SK-N-SH treated with all-trans-retinoic acid at 6 μM for 48 hours (cell line): Measurements from ENCODE around the gene PMM2.
"Not testable (repeated sequence)": the region's sequence is repeated elsewhere in the genome, so short reads cannot be mapped to it uniquely, and the experiment has no call there.

Source experiments
- ATAC-seq: fragments of 200-7000 bp; cut with Tn5 transposase; 3 replicates; pipeline ENCODE4 v1.9.1; 2020; ENCODE audit warnings: mild to moderate bottlenecking, moderate library complexity
- ARNTL ChIP-seq: fragments of 450-650 bp; formaldehyde crosslinking; IDR thresholded peaks from 2 replicates; pipeline ENCODE4 v1.5.0; 2020; ENCODE audit warnings: low read depth, mild to moderate bottlenecking, moderate library complexity, borderline replicate concordance
- BACH2 ChIP-seq: fragments of 250-450 bp; sonication (Bioruptor Pico); IDR thresholded peaks from 2 replicates; pipeline ENCODE4 v1.9.0; 2021; ENCODE audit warnings: mild to moderate bottlenecking, borderline replicate concordance
- CSDC2 ChIP-seq: fragments of 250-450 bp; sonication (Bioruptor Pico); IDR thresholded peaks from 2 replicates; pipeline ENCODE4 v1.5.0; 2020; ENCODE audit warnings: mild to moderate bottlenecking, moderate library complexity
- GLIS3 ChIP-seq: fragments of 250-450 bp; sonication (Bioruptor Pico); IDR thresholded peaks from 2 replicates; pipeline ENCODE4 v1.5.0; 2020; ENCODE audit warnings: mild to moderate bottlenecking, moderate library complexity
- ISL1 ChIP-seq: fragments of 250-450 bp; sonication (Bioruptor Pico); IDR thresholded peaks from 2 replicates; pipeline ENCODE4 v2.1.2; 2022; ENCODE audit warnings: mild to moderate bottlenecking, moderate library complexity
- OSR1 ChIP-seq: fragments of 250-450 bp; sonication (Bioruptor Pico); IDR thresholded peaks from 2 replicates; pipeline ENCODE4 v1.8.0; 2022; ENCODE audit warnings: moderate library complexity, mild to moderate bottlenecking, inconsistent platforms
- PPARA ChIP-seq: fragments of 250-450 bp; sonication (Bioruptor Pico); IDR thresholded peaks from 2 replicates; pipeline ENCODE4 v1.5.0; 2020; ENCODE audit warnings: mild to moderate bottlenecking, borderline replicate concordance
- RARB ChIP-seq: fragments of 250-450 bp; sonication (Bioruptor Pico); IDR thresholded peaks from 2 replicates; pipeline ENCODE4 v1.8.0; 2021; ENCODE audit warnings: mild to moderate bottlenecking, moderate library complexity
- SNAI2 ChIP-seq: fragments of 250-450 bp; sonication (Bioruptor Pico); IDR thresholded peaks from 2 replicates; pipeline ENCODE4 v1.5.0; 2020; ENCODE audit warnings: mild to moderate bottlenecking, moderate library complexity
- TCF4 ChIP-seq: fragments of 250-450 bp; sonication (Bioruptor Pico); IDR thresholded peaks from 2 replicates; pipeline ENCODE4 v1.8.0; 2021; ENCODE audit warnings: mild to moderate bottlenecking, moderate library complexity, borderline replicate concordance
- TOX ChIP-seq: fragments of 250-450 bp; sonication (Bioruptor Pico); IDR thresholded peaks from 2 replicates; pipeline ENCODE4 v1.8.0; 2021; ENCODE audit warnings: mild to moderate bottlenecking, moderate library complexity, borderline replicate concordance
- ZC3H10 ChIP-seq: fragments of 250-450 bp; sonication (Bioruptor Pico); IDR thresholded peaks from 2 replicates; pipeline ENCODE4 v1.5.1; 2021; ENCODE audit warnings: mild to moderate bottlenecking, moderate library complexity
- ZFP3 ChIP-seq: fragments of 250-450 bp; sonication (Bioruptor Pico); IDR thresholded peaks from 2 replicates; pipeline ENCODE4 v1.5.0; 2020; ENCODE audit warnings: mild to moderate bottlenecking, moderate library complexity
- ZFP30 ChIP-seq: fragments of 450-650 bp; formaldehyde crosslinking; IDR thresholded peaks from 2 replicates; pipeline ENCODE4 v1.5.0; 2022; ENCODE audit warnings: mild to moderate bottlenecking, moderate library complexity
- ZNF565 ChIP-seq: fragments of 450-650 bp; formaldehyde crosslinking; conservative IDR thresholded peaks from 2 replicates; pipeline ENCODE4 v1.5.0; 2020; ENCODE audit warnings: low read depth, mild to moderate bottlenecking, moderate library complexity
- ZNF8 ChIP-seq: fragments of 450-650 bp; formaldehyde crosslinking; IDR thresholded peaks from 2 replicates; pipeline ENCODE4 v1.5.0; 2020; ENCODE audit warnings: mild to moderate bottlenecking, moderate library complexity
- TF ChIP-seq, protein P1 (sequence below): fragments of 250-450 bp; sonication (Bioruptor Pico); IDR thresholded peaks from 2 replicates; pipeline ENCODE4 v1.5.1; 2021; ENCODE audit warnings: mild to moderate bottlenecking, moderate library complexity
- TF ChIP-seq, protein P2 (sequence below): fragments of 250-450 bp; sonication (Bioruptor Pico); IDR thresholded peaks from 2 replicates; pipeline ENCODE4 v1.8.0; 2020; ENCODE audit warnings: mild to moderate bottlenecking, moderate library complexity, borderline replicate concordance
- TF ChIP-seq, protein P3 (sequence below): fragments of 250-450 bp; sonication (Bioruptor Pico); IDR thresholded peaks from 2 replicates; pipeline ENCODE4 v1.5.1; 2020; ENCODE audit warnings: low read depth, mild to moderate bottlenecking, moderate library complexity
- TF ChIP-seq, protein P4 (sequence below): fragments of 250-450 bp; sonication (Bioruptor Pico); IDR thresholded peaks from 2 replicates; pipeline ENCODE4 v1.5.0; 2020; ENCODE audit warnings: mild to moderate bottlenecking, moderate library complexity
- TF ChIP-seq, protein P5 (sequence below): fragments of 250-450 bp; sonication (Bioruptor Pico); IDR thresholded peaks from 2 replicates; pipeline ENCODE4 v1.8.0; 2021; ENCODE audit warnings: low read depth, mild to moderate bottlenecking, moderate library complexity, borderline replicate concordance

The PMM2 gene

DNA sequence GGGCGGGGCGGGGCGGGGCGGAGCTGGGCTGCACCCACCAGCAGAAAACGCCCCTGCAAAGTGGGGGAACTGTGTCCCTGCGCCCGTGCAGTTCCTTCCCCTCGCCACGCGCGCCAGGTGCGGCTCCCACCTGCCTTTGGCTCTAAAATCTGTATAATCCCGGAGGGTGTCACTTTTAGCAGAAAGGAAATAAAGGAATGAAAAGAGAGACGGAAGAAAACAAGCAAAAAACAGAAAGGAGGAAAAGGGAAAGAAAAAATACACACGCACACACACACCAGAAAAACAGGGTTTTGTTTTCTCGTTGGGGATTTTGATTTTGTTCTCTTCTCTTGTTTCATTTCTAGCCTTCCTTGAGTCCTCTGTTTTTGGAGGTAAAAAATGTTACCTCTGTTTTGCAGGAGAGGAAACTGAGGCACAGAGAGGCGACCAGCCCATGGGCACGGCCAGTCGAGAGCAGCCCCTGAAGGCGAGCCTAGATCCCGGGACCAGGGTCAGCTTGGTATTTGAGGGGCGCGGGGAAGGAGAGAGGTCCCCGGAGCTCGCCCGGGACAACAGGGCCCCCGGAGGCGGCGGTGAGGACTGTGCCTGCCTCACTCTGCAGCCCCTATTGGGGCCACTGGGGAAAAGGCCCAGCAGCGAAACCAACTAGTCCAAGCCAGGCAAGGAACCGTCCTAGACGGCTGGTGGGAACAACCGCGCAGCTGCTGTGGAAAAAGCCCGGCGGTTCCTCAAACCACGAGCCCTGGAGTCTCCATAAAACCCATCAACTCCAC is 71.8 kb downstream of the PMM2 start:
- ATAC-seq: no peak
- TF ChIP-seq TCF4: no peak
- TF ChIP-seq TOX (CRISPR knock-in tag): no peak
- TF ChIP-seq, protein P1, sequence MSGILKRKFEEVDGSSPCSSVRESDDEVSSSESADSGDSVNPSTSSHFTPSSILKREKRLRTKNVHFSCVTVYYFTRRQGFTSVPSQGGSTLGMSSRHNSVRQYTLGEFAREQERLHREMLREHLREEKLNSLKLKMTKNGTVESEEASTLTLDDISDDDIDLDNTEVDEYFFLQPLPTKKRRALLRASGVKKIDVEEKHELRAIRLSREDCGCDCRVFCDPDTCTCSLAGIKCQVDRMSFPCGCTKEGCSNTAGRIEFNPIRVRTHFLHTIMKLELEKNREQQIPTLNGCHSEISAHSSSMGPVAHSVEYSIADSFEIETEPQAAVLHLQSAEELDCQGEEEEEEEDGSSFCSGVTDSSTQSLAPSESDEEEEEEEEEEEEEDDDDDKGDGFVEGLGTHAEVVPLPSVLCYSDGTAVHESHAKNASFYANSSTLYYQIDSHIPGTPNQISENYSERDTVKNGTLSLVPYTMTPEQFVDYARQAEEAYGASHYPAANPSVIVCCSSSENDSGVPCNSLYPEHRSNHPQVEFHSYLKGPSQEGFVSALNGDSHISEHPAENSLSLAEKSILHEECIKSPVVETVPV (CRISPR knock-in tag): no peak
- TF ChIP-seq ZNF8: no peak
- TF ChIP-seq, protein P2, sequence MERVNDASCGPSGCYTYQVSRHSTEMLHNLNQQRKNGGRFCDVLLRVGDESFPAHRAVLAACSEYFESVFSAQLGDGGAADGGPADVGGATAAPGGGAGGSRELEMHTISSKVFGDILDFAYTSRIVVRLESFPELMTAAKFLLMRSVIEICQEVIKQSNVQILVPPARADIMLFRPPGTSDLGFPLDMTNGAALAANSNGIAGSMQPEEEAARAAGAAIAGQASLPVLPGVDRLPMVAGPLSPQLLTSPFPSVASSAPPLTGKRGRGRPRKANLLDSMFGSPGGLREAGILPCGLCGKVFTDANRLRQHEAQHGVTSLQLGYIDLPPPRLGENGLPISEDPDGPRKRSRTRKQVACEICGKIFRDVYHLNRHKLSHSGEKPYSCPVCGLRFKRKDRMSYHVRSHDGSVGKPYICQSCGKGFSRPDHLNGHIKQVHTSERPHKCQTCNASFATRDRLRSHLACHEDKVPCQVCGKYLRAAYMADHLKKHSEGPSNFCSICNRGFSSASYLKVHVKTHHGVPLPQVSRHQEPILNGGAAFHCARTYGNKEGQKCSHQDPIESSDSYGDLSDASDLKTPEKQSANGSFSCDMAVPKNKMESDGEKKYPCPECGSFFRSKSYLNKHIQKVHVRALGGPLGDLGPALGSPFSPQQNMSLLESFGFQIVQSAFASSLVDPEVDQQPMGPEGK (CRISPR knock-in tag): no peak
- TF ChIP-seq ISL1 (CRISPR knock-in tag): no peak

DNA sequence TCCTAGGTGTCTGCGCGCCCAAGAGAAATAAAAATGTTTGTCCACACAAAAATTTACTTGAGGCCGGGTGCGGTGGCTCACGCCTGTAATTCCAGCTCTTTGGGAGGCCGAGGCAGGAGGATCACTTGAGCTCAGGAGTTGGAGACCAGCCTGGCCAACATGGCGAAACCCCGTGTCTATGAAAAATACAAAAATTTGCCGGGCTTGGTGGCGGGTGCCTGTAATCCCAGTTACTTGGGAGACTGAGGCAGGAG is 72.3 kb downstream of the PMM2 start:
- not testable (repeated sequence) for ATAC-seq

DNA sequence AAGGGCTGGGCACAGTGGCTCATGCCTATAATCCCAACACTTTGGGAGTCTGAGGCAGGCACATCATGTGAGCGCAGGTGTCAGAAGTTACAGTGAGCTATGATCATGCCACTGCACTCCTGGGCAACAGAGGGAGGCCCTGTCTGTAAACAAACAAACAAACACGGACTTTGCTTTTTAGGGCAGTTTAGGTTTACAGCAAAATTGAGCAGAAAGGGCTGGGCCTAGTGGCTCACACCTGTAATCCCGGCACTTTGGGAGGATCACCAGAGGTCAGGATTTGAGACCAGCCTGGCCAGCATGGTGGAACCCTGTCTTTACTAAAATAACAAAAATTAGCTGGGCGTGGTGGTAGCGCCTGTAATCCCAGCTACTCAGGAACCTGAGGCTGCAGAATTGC is 74.4 kb downstream of the PMM2 start:
- TF ChIP-seq, protein P3, sequence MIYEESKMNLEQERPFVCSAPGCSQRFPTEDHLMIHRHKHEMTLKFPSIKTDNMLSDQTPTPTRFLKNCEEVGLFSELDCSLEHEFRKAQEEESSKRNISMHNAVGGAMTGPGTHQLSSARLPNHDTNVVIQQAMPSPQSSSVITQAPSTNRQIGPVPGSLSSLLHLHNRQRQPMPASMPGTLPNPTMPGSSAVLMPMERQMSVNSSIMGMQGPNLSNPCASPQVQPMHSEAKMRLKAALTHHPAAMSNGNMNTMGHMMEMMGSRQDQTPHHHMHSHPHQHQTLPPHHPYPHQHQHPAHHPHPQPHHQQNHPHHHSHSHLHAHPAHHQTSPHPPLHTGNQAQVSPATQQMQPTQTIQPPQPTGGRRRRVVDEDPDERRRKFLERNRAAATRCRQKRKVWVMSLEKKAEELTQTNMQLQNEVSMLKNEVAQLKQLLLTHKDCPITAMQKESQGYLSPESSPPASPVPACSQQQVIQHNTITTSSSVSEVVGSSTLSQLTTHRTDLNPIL (CRISPR knock-in tag): no peak
- TF ChIP-seq CSDC2 (no peak), TCF4 (no peak), ISL1 (CRISPR knock-in tag) (no peak), ZC3H10 (no peak), PPARA (CRISPR knock-in tag) (no peak), ZNF565 (CRISPR knock-in tag) (no peak), SNAI2 (CRISPR knock-in tag) (no peak), ARNTL (CRISPR knock-in tag) (no peak), ZFP30 (CRISPR knock-in tag) (no peak), OSR1 (no peak), TOX (CRISPR knock-in tag) (no peak), RARB (no peak), BACH2 (no peak)
- TF ChIP-seq, protein P4, sequence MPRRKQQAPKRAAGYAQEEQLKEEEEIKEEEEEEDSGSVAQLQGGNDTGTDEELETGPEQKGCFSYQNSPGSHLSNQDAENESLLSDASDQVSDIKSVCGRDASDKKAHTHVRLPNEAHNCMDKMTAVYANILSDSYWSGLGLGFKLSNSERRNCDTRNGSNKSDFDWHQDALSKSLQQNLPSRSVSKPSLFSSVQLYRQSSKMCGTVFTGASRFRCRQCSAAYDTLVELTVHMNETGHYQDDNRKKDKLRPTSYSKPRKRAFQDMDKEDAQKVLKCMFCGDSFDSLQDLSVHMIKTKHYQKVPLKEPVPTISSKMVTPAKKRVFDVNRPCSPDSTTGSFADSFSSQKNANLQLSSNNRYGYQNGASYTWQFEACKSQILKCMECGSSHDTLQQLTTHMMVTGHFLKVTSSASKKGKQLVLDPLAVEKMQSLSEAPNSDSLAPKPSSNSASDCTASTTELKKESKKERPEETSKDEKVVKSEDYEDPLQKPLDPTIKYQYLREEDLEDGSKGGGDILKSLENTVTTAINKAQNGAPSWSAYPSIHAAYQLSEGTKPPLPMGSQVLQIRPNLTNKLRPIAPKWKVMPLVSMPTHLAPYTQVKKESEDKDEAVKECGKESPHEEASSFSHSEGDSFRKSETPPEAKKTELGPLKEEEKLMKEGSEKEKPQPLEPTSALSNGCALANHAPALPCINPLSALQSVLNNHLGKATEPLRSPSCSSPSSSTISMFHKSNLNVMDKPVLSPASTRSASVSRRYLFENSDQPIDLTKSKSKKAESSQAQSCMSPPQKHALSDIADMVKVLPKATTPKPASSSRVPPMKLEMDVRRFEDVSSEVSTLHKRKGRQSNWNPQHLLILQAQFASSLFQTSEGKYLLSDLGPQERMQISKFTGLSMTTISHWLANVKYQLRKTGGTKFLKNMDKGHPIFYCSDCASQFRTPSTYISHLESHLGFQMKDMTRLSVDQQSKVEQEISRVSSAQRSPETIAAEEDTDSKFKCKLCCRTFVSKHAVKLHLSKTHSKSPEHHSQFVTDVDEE (CRISPR knock-in tag): no peak
- TF ChIP-seq, protein P1 (CRISPR knock-in tag): no peak
- no peak for ATAC-seq

DNA sequence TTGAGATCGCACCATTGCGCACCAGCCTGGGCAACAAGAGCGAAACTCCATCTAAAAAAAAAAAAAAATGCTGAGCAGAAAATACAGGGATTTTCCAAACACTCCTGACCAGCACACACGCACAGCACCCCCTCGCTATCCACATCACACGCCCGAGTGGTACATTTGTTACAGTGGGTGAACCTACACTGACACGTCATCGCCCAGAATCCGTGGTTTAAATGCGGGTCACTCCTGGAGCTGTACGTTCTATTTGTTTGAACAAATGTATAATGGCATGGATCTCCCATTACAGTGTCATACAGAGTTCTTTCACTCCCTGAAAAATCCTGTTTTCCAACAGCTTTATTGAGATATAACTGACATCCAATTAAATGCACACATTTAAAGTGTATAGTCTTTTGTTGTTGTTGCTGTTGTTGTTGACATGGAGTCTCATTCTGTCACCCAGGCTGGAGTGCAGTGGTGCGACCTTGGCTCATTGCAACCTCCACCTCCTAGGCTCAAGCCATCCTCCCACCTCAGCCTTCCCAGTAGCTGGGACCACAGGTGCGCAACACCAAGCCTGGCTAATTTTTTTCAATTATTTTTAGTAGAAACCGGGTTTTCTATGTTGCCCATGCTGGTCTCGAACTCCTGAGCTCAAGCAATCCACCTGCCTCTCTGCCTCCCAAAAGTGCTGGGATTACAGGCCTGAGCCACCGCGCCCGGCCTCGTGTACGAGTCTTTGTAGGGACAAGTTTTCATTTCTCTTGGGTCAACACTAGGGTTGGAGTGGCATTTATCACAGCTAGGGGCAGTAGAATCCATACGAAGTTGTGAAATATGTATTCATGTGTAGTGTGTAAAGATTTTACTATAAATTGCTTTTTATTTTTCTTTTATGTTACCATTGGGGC is 75.6 kb downstream of the PMM2 start:
- ATAC-seq: no peak
- no peak for TF ChIP-seq OSR1
- TF ChIP-seq ZNF8: no peak
- TF ChIP-seq BACH2: no peak
- TF ChIP-seq TOX (CRISPR knock-in tag): no peak
- TF ChIP-seq, protein P5, sequence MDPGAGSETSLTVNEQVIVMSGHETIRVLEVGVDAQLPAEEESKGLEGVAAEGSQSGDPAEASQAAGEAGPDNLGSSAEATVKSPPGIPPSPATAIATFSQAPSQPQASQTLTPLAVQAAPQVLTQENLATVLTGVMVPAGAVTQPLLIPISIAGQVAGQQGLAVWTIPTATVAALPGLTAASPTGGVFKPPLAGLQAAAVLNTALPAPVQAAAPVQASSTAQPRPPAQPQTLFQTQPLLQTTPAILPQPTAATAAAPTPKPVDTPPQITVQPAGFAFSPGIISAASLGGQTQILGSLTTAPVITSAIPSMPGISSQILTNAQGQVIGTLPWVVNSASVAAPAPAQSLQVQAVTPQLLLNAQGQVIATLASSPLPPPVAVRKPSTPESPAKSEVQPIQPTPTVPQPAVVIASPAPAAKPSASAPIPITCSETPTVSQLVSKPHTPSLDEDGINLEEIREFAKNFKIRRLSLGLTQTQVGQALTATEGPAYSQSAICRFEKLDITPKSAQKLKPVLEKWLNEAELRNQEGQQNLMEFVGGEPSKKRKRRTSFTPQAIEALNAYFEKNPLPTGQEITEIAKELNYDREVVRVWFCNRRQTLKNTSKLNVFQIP (CRISPR knock-in tag): no peak
- no peak for TF ChIP-seq GLIS3
- no peak for TF ChIP-seq ZC3H10
- TF ChIP-seq, protein P3 (CRISPR knock-in tag): no peak
- TF ChIP-seq ZFP30 (CRISPR knock-in tag): no peak
- no peak for TF ChIP-seq ZFP3 (CRISPR knock-in tag)
